HG03439 (cell line): ENCODE results near the gene GRIK1.

Source experiments
- ATAC-seq: cut with Tn5 transposase; IDR thresholded peaks from one replicate; pipeline ENCODE4 v1.9.1; 2021; ENCODE audit warnings: mild to moderate bottlenecking, moderate library complexity; ENCODE audit not compliant: unreplicated experiment

GRIK1 gene

DNA sequence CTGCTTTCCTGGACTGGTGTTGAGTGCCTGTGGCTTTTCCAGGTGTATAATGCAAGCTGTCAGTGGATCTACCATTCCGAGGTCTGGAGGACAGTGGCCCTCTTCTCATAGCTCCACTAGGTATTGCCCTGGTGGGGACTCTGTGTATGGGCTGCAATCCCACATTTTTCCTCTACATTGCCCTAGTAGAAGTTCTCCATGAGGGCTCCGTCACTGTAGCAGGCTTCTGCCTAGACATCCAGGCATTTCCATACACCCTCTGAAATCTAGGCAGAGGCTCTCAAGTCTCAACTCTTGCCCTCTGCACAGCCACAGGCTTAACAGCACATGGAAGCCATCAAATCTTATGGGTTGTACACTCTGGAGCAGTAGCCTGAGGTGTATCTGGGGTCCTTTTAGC, 107.6 kb downstream of the GRIK1 start:
- ATAC-seq, result no peak

DNA sequence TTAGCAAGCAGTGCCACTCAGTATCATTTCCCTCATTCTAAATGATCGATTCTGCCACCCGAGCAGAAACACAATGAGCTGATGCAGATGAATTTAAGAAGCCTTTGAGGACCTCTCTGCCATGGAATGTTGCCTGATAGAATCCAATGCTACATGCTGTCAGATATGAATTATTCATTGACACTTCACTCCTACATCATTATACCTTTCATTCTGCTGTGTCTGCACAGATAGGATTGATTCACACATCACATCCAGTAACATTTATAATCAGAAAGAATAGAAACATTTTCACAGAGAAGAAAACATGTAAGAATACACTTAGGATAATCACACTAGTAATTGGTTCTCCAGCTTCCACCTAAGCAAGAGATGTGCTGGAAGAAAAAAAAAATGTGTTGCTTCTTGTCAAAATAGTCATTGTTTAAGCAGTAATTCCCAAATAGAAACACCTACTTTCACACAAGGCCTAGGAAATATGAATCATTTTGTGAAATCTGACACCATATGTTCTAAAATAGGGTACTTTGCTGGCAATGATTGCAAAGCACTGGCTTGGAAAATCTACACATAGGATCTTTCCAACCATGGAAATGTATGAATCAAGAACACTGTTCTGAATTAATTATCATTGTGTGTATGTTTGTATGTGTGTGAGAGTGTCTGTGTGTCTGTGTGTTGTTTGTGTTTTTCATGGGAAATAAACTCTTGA, 110.1 kb downstream of the GRIK1 start:
- ATAC-seq, result no peak

DNA sequence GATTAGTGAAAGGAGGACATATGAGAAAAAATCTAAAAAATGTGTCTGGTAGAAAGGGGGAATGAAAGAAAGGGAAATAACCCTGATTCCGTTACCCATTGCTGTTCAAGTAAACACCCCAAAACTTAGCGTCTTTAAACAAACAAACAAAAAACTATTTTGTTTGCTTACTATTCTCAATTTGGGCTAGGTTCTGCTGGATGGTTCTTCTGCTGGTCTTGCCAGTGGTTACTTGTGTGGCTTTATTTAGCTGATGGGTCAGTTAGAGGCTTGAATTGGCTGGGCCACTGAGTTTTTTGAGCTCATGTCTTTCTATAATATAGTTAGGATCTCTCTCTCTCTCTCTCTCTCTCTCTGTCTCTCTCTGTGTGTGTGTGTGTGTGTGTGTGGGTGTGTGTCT, 112.1 kb downstream of the GRIK1 start:
- ATAC-seq, result no peak

- ATAC-seq, result no peak
These were observed 112.6 kb downstream of the GRIK1 start for GRCh38 chr21:29827236-29827635.

DNA sequence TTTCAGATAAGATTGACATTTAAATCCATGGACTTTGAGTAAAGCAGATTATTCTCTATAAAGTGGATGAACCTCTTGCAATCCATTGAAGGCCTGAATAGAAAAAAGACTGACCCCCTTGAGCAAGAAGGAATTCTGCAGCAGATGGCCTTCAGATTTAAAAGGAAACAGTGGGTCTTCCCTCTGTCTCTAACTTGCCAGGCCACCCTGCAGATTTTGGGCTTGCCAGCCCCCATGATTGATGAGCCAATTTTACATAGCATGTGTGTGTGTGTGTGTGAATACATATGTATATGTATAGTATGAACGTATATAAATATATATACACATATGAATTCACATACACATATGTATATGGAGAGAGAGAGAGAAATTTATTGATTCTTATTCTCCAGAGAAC, 113.4 kb downstream of the GRIK1 start:
- no peak for ATAC-seq

- no peak for ATAC-seq
These were observed 113.9 kb downstream of the GRIK1 start for GRCh38 chr21:29825936-29826335.

GRCh38 chr21:29825345-29825744, 114.5 kb downstream of the GRIK1 start:
- ATAC-seq, result no peak

GRCh38 chr21:29822064-29822463, 117.7 kb downstream of the GRIK1 start:
- ATAC-seq, result no peak

GRCh38 chr21:29821230-29821629, 118.6 kb downstream of the GRIK1 start:
- no peak for ATAC-seq

DNA sequence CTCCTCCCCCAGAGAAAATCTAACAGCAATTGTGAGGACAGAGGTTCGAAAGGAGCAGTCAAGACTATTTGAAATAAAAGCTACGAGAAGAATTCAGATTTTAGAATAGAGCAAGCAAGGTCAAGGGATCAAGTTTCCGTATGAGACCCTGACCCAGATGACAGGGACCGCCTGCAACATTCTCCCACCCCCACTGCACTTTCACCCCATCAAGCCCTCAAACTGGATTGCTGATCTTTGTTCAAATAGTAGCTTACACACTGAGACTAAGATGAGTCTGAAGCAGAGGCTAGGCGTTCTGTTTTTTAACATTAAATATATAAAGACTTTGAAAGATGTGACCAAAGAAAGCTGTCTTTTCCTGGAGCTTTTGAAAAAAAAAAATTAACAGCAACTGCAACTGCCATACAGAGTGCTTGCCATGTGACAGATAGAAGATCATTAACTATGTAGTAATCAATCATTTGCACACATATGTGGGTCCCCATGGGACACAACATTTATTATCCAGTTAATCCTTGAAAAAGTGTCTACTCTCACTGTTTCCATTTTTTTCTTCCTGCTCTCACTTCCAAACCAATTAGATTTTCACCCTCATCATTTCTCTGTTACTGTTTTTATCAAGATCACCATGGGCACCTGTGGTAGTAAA, 120.0 kb downstream of the GRIK1 start:
- ATAC-seq, result no peak

GRCh38 chr21:29818383-29818921, 121.3 kb downstream of the GRIK1 start:
- no peak for ATAC-seq

- no peak for ATAC-seq
These were observed 122.3 kb downstream of the GRIK1 start for GRCh38 chr21:29817450-29817849.

- ATAC-seq, result no peak
These were observed 126.8 kb downstream of the GRIK1 start for GRCh38 chr21:29812947-29813346.

DNA sequence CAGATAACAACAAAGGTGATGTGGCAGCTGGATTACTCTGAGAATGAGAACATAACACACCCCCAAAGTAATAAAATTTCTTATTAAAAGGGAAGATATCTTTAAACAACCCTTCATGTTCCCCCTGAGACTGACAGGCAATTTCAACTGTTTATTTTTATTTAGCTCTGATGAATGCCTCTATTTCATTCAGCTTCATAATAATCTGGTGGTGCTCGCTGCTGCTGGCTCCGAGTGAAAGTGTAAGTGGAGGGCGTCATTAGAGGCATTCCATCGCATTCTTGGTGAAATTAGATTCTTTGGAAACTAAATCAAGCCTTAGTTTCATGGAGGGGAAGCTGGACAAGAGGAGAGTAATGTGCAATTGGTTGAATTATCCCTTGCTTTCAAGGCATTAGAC, 128.9 kb downstream of the GRIK1 start:
- ATAC-seq, result no peak

DNA sequence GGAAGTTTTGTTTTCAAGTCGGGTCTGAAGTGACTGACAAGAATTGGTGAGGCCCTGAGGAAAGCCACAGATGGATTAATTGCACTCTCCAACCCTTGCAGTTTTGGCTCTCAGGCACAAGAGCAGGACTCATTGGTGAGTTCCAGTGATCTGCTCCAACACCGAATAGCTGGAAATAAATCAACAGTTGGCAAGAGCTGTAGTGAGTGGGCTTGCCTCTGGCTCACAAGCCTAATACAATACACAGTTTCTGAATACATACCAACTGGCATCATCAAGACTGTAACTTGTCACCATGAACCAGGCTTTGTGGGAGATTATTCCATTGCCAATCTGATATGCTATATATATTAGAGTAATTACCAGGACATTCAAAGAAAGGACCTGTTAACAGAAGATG, 131.6 kb downstream of the GRIK1 start:
- no peak for ATAC-seq

DNA sequence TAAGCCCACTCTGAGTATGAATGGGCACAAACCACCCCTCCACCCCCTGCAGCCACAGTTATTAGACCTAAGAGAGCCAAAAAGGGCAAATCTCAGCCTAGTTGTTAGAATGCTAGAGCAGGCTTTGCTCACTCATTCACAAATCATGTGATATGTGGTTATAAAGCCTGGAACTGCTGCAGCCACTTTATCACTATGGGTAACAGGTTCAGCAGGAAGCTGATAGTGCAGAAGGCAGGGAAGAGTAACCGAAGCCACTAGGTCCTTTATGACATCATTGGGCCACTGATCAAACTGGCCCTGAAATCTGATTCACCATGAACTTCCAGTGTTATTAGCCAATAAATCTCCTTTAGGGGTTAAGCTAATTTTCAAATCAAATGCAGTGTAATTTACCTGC, 134.7 kb downstream of the GRIK1 start:
- ATAC-seq, result no peak

- no peak for ATAC-seq
These were observed 136.6 kb downstream of the GRIK1 start for GRCh38 chr21:29803191-29803590.

- ATAC-seq, result no peak
These were observed 138.7 kb downstream of the GRIK1 start for GRCh38 chr21:29801122-29801521.

DNA sequence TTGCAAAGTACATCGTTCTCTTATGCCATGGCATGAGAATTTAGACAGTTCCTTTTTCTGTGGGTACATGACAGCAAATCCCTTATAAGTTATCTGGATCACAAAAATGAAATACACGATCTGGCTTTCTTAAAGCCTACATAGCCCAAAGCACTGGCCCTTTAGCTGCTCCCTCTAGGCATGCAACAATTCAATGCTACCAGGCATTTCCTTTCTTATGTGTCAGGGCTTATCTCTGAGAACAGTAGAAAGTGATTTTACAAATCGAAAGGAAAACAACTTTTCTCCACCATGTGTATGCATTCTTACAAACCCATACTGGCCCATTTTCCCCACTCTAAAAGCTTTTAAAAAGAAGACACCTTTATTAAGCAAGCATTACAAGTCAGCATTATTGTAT, 139.7 kb downstream of the GRIK1 start:
- ATAC-seq, result no peak

DNA sequence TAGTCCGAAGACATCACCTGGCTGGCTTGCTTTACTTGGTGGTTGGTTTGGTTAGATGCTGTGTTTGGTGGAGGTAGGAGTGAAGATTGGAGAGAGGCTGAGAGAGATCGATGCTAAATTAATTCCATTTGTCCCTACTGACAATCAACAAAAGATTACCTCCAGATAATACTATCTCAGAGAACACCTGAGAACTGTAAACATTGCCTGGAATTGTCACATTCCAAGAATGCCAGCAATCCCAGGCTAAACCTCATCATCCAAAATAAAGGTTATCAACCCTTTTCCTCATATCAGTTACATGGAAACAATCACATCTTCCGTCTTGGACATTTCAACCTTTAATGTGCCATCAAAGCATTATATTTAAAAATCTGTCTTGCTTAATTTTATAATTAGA, 141.0 kb downstream of the GRIK1 start:
- no peak for ATAC-seq

DNA sequence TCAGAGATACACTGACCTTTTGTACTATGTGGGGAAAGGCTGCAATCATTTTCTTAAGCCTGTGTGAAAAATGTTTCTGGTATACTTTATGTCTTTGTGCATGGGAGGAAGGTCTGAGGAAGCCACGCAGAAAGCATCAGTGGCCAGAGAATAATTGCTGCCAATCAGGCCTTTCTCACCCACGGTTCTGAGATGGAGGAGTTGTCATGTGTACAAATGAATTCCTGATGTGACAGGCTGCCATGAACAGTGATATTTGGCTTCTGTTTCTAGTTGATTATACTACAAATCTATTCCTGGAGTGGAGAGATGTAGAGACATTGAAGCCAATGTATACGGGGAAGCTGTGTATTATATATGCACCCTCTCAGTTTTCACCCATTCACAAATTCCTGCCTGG, 142.6 kb downstream of the GRIK1 start:
- no peak for ATAC-seq

DNA sequence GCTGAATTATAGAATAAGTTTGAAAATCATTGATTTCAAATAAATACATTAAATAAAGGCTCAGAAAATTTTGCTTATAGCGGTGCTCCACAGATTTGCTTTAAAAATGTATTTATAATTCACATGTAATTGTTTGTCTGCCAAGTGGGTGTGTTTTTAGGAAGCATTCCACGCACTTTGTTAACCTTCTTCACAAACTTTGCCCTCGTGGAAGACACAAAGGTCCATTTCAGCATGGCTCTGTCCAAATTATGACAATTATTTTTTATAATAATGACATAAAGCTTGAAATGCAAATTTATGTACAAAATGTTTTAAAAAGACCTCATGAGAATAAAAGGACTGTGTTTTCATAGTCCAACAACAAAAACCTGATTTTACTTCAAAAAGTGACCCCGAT, 146.1 kb downstream of the GRIK1 start:
- ATAC-seq, result no peak

- ATAC-seq, result no peak
These were observed 150.4 kb downstream of the GRIK1 start for GRCh38 chr21:29789393-29789792.
